GM12878 (cell line): Measurements from ENCODE around the gene GPC6. TPM values are rescaled to one million over a fixed set of nuclear protein-coding genes. Genes with fewer than 3 reads are reported as not detected.

Source experiments
- ATAC-seq: fragments of 200-7000 bp; cut with Tn5 transposase; 3 replicates; pipeline ENCODE4 v1.9.1; 2020; ENCODE audit warnings: mild to moderate bottlenecking, moderate library complexity
- BruUV-seq: library from RNA; stranded (reverse); fragments of 400-500 nt; replicated peaks from 2 replicates; lab custom pipeline; 2021; lab: Mats Ljungman, UMichigan
- CTCF ChIA-PET: fragments of 300-600 bp; sonication (Branson Sonifier 250); formaldehyde crosslinking; extraction: SDS; loops from one replicate; lab custom pipeline; 2021; ENCODE audit warnings: inconsistent platforms; lab: Yijun Ruan, JAX
- POLR2A ChIA-PET: fragments of 350-600 bp; formaldehyde crosslinking; extraction: SDS; loops from one replicate; lab custom pipeline; 2021; ENCODE audit warnings: inconsistent platforms; lab: Charles Lee
- RAD21 ChIA-PET: fragments of 300-600 bp; sonication (Branson Sonifier 250); formaldehyde crosslinking; loops from one replicate; lab custom pipeline; 2023; ENCODE audit warnings: antibody characterized with exemption; ENCODE audit not compliant: unreplicated experiment; lab: Charles Lee
- SMC1A ChIA-PET: fragments of 300-600 bp; sonication (Branson Sonifier 250); formaldehyde crosslinking; loops from one replicate; lab custom pipeline; 2023; ENCODE audit not compliant: unreplicated experiment, uncharacterized antibody; lab: Charles Lee
- DNase-seq: peaks from one replicate; pipeline ENCODE4 v3.0.0-alpha.2; 2011; ENCODE audit warnings: low read depth, low spot score
- FAIRE-seq: peaks from 3 replicates; lab custom pipeline; 2011; peaks lifted over from hg19 to GRCh38; lab: Jason Lieb, UNC
- H2AFZ ChIP-seq: 2 replicates; pipeline ENCODE4 v1.6.0; 2011; ENCODE audit warnings: low read depth, low read length, control low read depth; ENCODE audit not compliant: control insufficient read depth
- H3K27ac ChIP-seq: 2 replicates; pipeline ENCODE4 v1.5.1; 2011; ENCODE audit warnings: control low read depth; ENCODE audit not compliant: control insufficient read depth, insufficient read depth
- H3K27me3 ChIP-seq, 2 experiments: replicated peaks in 1 of 2; 2 replicates each; pipeline versions ENCODE4 v1.6.0 to v1.6.1; 2011; ENCODE audit warnings: low read length in 1 of 2; ENCODE audit not compliant: control insufficient read depth in 2 of 2, insufficient read depth in 2 of 2
- H3K36me3 ChIP-seq, 2 experiments: 2 replicates each; pipeline ENCODE4 v1.5.1; 2011; ENCODE audit warnings: low read length in 1 of 2; ENCODE audit not compliant: control insufficient read depth in 2 of 2, insufficient read depth in 2 of 2
- H3K4me1 ChIP-seq: 2 replicates; pipeline ENCODE4 v1.6.1; 2011; ENCODE audit warnings: mild to moderate bottlenecking, low read length, moderate library complexity, mixed read lengths; ENCODE audit not compliant: control insufficient read depth, insufficient read depth
- H3K4me2 ChIP-seq: 2 replicates; pipeline ENCODE4 v1.6.0; 2011; ENCODE audit warnings: control low read depth; ENCODE audit not compliant: control insufficient read depth, insufficient read depth
- H3K4me3 ChIP-seq: fragments of 200-600 bp; sonication (generic); 2 replicates; pipeline ENCODE4 v1.5.1; 2016
- H3K79me2 ChIP-seq: 2 replicates; pipeline ENCODE4 v1.6.0; 2011; ENCODE audit warnings: low read length; ENCODE audit not compliant: control insufficient read depth, insufficient read depth
- H3K9ac ChIP-seq: 2 replicates; pipeline ENCODE4 v1.8.0; 2011; ENCODE audit warnings: low read length, control low read depth, mixed read lengths; ENCODE audit not compliant: control insufficient read depth, insufficient read depth
- H3K9me3 ChIP-seq: replicated peaks from 3 replicates; pipeline ENCODE4 v1.5.1; 2011; ENCODE audit warnings: mild to moderate bottlenecking, low read length; ENCODE audit not compliant: control insufficient read depth, insufficient read depth
- H4K20me1 ChIP-seq: 2 replicates; pipeline ENCODE4 v1.6.0; 2011; ENCODE audit not compliant: control insufficient read depth, insufficient read depth
- BHLHE40 ChIP-seq, 2 experiments: fragments of 450-650 bp in 1 of 2; IDR thresholded peaks; 2 replicates each; pipeline ENCODE4 v1.6.1; 2011 to 2017; ENCODE audit warnings: low read depth in 2 of 2, borderline replicate concordance in 1 of 2, improper control_type of control experiment in 1 of 2, low read length in 1 of 2, mild to moderate bottlenecking in 1 of 2
- CHD4 ChIP-seq: fragments of 200-600 bp; sonication (generic); IDR thresholded peaks from 2 replicates; pipeline ENCODE4 v1.6.1; 2016; ENCODE audit warnings: mild to moderate bottlenecking
- IRF3 ChIP-seq: fragments of 450-650 bp; IDR thresholded peaks from 2 replicates; pipeline ENCODE4 v1.6.1; 2014; ENCODE audit warnings: mild to moderate bottlenecking
- JUNB ChIP-seq: IDR thresholded peaks from 2 replicates; pipeline ENCODE4 v1.6.1; 2016; ENCODE audit warnings: antibody characterized with exemption, mild to moderate bottlenecking
- MAX ChIP-seq: IDR thresholded peaks from 2 replicates; pipeline ENCODE4 v1.6.1; 2012; ENCODE audit warnings: low read depth, low read length, improper control_type of control experiment
- MLLT1 ChIP-seq: fragments of 450-650 bp; IDR thresholded peaks from 2 replicates; pipeline ENCODE4 v1.6.1; 2016; ENCODE audit warnings: mild to moderate bottlenecking
- MYB ChIP-seq: fragments of 150-350 bp; IDR thresholded peaks from 2 replicates; pipeline ENCODE4 v1.6.1; 2014; ENCODE audit warnings: mild to moderate bottlenecking, low read depth, low read length, borderline replicate concordance
- NR2F1 ChIP-seq: fragments of 450-650 bp; conservative IDR thresholded peaks from 2 replicates; pipeline ENCODE4 v1.6.1; 2017; ENCODE audit warnings: mild to moderate bottlenecking
- PAX5 ChIP-seq: IDR thresholded peaks from 2 replicates; pipeline ENCODE4 v1.6.1; 2011; ENCODE audit warnings: low read depth, low read length, borderline replicate concordance
- PBX3 ChIP-seq: IDR thresholded peaks from 2 replicates; pipeline ENCODE4 v1.6.1; 2011; ENCODE audit warnings: mild to moderate bottlenecking, low read depth, low read length, moderate library complexity; ENCODE audit not compliant: insufficient replicate concordance
- SIN3A ChIP-seq: IDR thresholded peaks from 2 replicates; pipeline ENCODE4 v1.6.1; 2012; ENCODE audit warnings: low read depth, low read length, improper control_type of control experiment
- STAT3 ChIP-seq: IDR thresholded peaks from 2 replicates; pipeline ENCODE4 v1.6.1; 2011; ENCODE audit warnings: low read depth, low read length, improper control_type of control experiment
- TARDBP ChIP-seq: IDR thresholded peaks from 2 replicates; pipeline ENCODE4 v1.6.1; 2016; ENCODE audit warnings: borderline replicate concordance
- TCF12 ChIP-seq: IDR thresholded peaks from 2 replicates; pipeline ENCODE4 v1.6.1; 2011; ENCODE audit warnings: low read depth, mild to moderate bottlenecking, low read length
- USF2 ChIP-seq: IDR thresholded peaks from 2 replicates; pipeline ENCODE4 v1.6.1; 2011; ENCODE audit warnings: low read depth, low read length, improper control_type of control experiment, borderline replicate concordance
- WRNIP1 ChIP-seq: IDR thresholded peaks from 2 replicates; pipeline ENCODE4 v1.6.1; 2011; ENCODE audit warnings: low read depth, low read length, improper control_type of control experiment, borderline replicate concordance
- ZBTB33 ChIP-seq: fragments of 450-650 bp; IDR thresholded peaks from 2 replicates; pipeline ENCODE4 v1.6.1; 2017; ENCODE audit warnings: mild to moderate bottlenecking
- WGBS: methylation state at CpG from one replicate; pipeline ENCODE4 v1.1.6; 2016; ENCODE audit warnings: low lambda C conversion rate; ENCODE audit not compliant: insufficient replicate concordance, insufficient coverage; ENCODE audit errors: missing lambda C conversion rate; 5-methylcytosine and 5-hydroxymethylcytosine counted together
- in situ Hi-C: fragments of 300-500 bp; cut with MboI; formaldehyde crosslinking; loops from 9 replicates; pipeline ENCODE4 v1.14.3; 2018; ENCODE audit warnings: mixed read lengths
- intact Hi-C: fragments of 100-400 bp; cut with micrococcal nuclease; formaldehyde crosslinking; loops from one replicate; pipeline ENCODE4 v1.14.2; 2022; ENCODE audit not compliant: unreplicated experiment
- polyA plus RNA-seq, 11 experiments: library from polyadenylated mRNA; depleted of rRNA in 4 of 11; unstranded in 6 of 11; stranded (reverse) in 5 of 11; fragments of >200 nt; fragmentation: Nextera tagmentation in 4 of 11; fragmentation: Illumina TruSeq in 1 of 11; extraction: Ambion mirVana in 4 of 11; extraction: Trizol in 1 of 11; gene quantifications; 1 replicate in 1 of 11; 2 replicates in 10 of 11; pipeline versions ENCODE4 v1.2.1 to v1.2.3, GENCODE V29; 2011 to 2016; ENCODE audit warnings: inconsistent platforms in 2 of 11, missing spikeins in 2 of 11, low read depth in 1 of 11
- total RNA-seq, 4 experiments: library from RNA; depleted of rRNA in 3 of 4; stranded (reverse); fragments of >200 nt in 3 of 4; fragmentation: Illumina TruSeq in 1 of 4; extraction: Trizol in 1 of 4; gene quantifications; 2 replicates each; pipeline versions ENCODE4 v1.2.1 to v1.2.3, GENCODE V29; 2013 to 2021

GPC6 gene
- total and polyA plus RNA-seq, 10 of the 15 experiments (the other 5 are each of a cell fraction or from before 2014, with no cell fraction given), result 0.03 to 0.04 (median 0.03) TPM; not detected in 7

GRCh38 chr13:93243375-93244063, 16.9 kb downstream of the GPC6 start:
- Histone ChIP-seq H2AFZ (no peak overlapping the region), H3K9me3 (no peaks in the 10 kb centered on the region), H3K4me3 (no peak overlapping the region), H3K9ac (no peak overlapping the region), H3K36me3 (no peaks in the 10 kb centered on the region), H3K27ac (no peak overlapping the region), H3K27me3 (no peaks in the 10 kb centered on the region), H3K79me2 (no peaks in the 10 kb centered on the region), H3K4me1 (no peaks in the 10 kb centered on the region), H4K20me1 (no peaks in the 10 kb centered on the region), H3K4me2 (no peak overlapping the region)
- RAD21 ChIA-PET, result no interaction called here
- DNase-seq (no peak), ATAC-seq (no peak), FAIRE-seq (no peak)
- POLR2A ChIA-PET, result no interaction called here
- intact Hi-C loops (no loop called here), in situ Hi-C loops (no loop called here)
- 10% methylated on average over 7 of the region's 7 CpGs for WGBS
- BruUV-seq, result no TSS peak
- CTCF ChIA-PET, result no interaction called here
- SMC1A ChIA-PET, result interaction anchor here (0.7 kb wide), 1 partner anchor 348 kb away, joined by 3 read pairs; no protein-coding TSS in a partner anchor
- TF ChIP-seq IRF3 (no peak), SIN3A (no peak), TARDBP (no peak), STAT3 (no peak), CHD4 (no peak), ZBTB33 (no peak), TCF12 (no peak), USF2 (no peak), BHLHE40 (IDR thresholded peaks at IDR 0.05; ENCODE audit: borderline replicate concordance in 1 of 2, low read depth in 2 of 2, low read length in 1 of 2) (no peak), MAX (no peak), MYB (no peak), WRNIP1 (no peak), MLLT1 (no peak), PBX3 (no peak), NR2F1 (no peak), PAX5 (no peak), JUNB (no peak)
